8988T (cell line): ENCODE results near the gene ORC1.

ENCODE experiments used
- DNase-seq: peaks from one replicate; pipeline ENCODE4 v3.0.0; 2011

The ORC1 gene

DNA sequence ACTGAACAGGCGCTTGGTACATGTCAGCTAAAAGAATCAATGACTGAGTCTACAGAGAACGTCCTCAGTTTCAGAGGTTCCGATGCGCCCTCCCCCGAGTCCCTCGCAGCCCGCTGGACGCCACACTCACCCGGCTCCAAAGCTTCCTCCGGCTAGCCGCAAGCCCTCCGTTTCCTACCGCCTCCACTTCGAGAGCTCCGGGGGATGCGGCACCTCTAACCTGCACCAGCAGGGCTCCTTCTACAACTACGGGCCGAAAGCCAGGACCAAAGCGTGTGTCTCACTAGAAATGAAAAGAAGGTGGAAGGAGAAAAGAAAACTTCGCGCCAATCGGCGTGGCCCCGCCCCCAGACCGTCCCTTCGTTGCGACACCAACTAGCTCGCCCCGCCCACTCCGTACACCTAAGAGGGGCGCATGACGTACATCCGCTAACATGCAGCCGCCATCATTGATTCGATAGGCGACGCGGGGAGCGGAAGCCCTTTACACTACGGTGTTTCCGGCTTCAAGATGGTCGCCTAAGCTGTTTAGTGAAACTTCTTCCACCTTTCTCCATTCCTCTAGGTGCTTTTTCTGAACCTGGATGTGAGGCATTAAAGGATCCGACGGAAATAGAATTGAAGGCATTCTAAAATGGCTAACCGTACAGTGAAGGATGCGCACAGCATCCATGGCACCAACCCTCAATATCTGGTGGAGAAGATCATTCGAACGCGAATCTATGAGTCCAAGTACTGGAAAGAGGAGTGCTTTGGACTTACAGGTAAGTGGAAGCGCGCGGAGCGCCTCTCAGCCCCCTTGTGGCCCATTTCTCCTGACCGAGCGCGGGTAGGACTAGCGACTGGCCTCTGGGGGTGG is at the start of gene ORC1, which contains the start of gene PRPF38A:
TSS of gene ORC1 (minus strand) at position 308 of the 859 bp plus-strand sequence. CDS start 2,200 bp downstream, outside the sequence.
TSS of gene PRPF38A (plus strand) at position 487 of the 859 bp plus-strand sequence. CDS start at position 635, 148 bp downstream.
- peak; percentile 44 for DNase-seq

DNA sequence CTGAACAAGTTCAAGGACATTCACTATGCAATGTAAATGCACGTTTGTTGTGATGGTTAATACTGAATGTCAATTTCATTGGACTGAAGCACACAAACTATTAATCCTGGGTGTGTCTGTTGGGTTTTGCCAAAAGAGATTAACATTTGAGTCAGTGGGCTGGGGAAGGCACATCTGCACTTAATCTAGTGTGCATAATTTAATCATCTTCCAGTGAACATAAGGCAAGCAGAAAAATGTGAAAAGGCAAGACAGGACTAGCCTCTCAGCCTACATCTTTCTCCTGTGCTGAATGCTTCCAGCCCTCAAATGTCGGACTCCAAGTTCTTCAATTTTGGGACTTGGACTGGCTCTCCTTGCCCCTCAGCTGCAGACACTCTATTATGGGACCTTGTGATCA is 40.2 kb upstream of the ORC1 start:
- DNase-seq, result no peak

DNA sequence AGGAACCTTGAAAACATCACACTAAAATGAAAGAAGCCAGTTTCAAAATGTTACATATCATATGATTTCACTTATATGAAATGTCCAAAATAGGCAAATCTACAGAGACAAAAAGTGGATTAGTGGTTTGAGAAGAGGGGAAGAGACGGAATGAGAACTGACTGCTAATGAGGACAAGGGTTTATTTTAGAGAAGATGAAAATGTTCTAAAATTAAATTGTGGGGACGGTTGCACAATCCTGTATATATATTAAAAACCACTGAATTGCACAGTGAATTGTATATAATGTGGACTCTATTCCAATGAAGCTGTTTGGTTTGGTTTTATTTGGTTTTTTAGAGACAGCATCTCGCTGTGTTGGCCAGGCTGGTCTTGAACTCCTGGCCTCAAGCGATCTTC is 35.8 kb upstream of the ORC1 start:
- DNase-seq, result no peak

DNA sequence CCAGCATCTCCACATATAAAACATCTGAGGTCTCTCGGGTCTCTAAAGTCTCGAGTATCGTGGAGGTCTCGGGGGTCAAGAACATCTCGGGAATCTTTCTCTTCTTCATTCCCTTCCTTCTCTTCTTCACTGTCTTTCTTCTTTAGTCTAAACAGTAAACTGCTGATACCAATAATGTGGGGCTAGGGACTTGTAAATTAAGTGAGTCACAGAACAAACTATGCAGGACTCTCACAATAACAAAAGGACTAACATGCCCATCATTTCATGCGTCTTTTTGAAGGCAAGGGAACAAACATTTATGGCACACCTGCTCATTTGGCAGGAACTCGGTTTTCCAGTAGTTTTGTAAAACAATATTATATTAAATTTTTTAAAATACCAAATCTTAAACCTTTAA is 32.6 kb upstream of the ORC1 start:
- DNase-seq, result no peak

DNA sequence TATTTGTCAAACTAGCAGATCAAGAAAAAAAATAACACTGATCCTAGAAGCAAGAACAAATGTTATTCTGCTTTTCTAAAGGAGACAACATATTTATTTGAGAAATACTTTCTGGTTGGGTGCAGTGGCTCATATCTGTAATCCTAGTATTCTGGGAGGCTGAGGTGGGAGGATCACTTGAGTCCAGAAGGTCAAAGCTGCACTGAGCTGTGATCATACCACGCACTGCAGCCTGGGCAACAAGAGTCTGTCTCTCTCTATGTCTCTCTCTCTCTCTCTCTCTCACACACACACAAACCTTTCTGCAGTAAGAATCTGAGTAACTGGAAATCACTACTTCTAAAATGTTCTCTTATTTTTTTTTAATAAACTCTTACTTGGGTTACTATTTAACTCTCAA is 31.4 kb upstream of the ORC1 start:
- DNase-seq, result no peak

DNA sequence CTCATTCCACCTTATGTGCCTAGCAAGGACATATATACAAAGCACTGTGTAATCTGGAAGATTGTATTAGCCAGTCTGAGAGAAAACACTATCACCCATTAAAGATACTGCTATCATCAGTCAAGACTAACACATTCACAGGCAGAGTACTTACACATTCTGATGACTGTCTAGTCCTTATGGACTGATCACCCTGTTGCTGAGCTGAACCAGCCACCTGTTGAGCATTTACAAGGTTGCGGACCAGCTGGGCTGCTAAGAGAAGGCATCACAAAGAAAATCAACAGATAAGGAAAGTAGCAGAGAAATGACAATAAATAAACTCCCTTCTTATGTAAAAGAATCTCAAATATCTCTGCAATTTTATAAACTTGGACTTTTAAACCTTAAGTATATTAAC is 31.0 kb upstream of the ORC1 start:
- DNase-seq, result no peak

DNA sequence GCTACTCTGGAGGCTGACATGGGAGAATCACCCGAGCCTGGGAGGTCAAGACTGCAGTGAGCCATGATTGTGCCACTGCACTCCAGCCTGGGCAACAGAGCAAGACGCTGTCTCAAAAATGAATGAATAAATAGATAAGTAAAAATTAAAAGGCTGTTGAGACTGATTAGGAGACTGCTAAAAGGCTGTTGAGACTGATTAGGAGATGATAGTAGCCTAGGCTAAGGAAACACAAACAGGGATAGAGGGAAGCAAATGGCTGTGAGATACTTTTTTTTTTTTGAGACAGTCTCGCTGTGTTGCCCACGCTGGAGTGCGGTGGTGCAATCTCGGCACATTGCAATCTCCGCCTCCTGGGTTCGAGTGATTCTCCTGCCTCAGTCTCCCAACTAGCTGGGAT is 28.6 kb upstream of the ORC1 start:
- no peak for DNase-seq

DNA sequence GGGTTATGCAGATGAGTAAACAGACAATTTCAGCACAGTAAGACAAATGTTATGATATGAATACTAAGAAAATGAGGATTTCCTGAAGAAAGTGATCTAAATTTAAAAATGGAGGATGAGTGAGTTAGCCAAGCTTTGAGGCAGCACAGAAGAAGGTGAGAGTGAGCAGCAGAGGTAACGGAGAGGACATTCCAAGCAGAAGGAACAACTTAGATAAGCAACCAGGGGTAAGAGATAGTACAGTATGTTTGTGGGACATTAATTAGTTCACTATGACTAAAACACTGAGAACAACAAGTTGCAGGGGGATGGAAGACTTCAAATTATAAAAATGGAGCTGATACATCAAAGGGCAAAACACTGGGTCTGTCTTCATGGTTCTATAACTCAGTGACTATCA is 22.9 kb upstream of the ORC1 start:
- DNase-seq, result no peak

DNA sequence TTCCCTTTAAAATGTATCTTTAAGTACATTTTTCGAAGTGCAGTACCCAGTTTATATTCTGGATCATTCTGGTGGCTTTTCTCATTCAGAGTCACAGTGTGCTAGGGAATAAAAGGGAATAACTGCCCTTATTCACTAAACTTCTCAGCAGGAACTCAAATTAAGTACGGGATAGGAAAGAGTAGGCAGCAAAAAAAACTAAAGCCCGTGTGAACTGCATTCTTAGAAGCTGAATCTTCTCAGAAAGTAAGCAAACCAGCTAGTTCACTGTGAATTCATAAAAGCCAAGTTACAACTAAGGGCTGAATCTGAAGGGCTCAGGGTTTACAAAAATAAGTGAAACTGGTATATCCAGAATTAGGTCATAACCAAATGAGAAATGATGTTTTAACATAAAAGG is 22.1 kb upstream of the ORC1 start:
- no peak for DNase-seq

DNA sequence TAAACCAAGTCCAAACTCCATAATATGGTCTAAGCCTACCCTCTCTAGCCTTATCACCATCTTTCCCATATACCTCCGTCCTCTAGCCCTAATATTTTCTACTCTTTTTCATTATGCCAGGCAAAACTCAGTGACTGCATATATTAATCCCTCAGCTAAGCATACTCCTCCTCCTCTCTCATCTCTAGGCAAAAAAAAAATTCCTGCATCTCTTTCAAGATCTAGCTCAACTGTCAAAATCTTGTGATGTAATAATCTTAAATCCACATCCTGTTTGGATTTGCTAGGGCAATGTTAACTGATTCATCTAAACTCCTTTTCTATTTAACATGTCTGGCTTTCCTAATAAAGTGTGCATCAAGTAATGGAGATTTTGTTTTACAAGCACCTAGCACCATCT is 20.6 kb upstream of the ORC1 start:
- no peak for DNase-seq

DNA sequence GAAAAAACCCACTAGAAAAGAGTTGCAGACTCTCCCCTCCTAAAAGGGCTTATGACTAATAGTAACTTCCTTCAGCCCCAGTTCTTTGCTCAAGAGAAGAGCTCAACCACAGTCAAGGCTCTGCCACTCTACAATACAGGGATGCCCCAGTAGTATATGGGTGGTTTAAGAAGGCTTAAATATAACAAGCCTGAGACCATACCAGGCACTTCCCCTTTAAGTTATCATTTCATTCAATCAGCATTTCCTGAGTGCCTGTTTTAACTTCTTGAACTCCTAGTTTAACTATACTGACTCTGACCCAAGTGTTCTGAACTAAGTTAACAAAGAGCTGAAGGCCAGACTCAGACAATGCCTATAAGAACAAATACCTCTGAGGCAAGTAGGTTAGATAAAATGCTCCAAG is 20.0 kb upstream of the ORC1 start:
- DNase-seq, result no peak

DNA sequence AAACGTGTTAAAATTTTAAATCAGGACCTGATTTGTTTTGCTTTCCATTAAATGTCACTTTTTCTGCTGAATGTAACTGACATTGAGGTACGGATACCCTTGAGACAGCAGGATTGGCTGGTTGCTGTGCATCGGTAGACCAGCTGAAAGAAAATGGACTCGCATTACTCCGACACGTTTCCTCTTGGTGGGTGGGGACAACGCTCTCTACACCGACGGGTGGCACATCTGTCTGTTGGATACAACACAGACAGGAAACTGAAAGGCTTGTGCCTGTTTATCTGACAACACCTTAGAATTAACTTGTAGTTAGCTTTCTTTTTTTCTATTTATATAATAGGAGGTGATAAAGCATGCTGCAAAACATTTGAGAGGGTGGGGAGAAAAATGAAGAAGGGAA is 19.5 kb upstream of the ORC1 start:
- DNase-seq, result no peak

DNA sequence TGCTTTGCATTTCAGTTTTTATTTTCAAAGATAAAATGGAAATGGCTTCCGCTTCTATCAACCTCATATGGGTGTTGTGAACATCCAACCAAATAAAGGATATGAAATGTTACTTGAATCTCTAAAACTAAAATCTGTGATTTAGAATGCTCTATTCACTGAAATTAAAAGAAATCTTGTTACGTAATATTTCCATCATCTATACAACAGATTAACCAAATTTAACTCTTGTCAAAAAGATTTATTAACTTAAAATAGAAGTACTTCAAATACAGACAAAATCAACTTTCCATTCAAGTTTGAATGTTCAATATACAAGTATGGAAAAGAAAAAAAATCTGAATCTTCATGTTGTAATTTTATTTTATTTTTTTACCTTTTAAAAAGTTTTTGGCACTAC is 18.8 kb upstream of the ORC1 start:
- no peak for DNase-seq

DNA sequence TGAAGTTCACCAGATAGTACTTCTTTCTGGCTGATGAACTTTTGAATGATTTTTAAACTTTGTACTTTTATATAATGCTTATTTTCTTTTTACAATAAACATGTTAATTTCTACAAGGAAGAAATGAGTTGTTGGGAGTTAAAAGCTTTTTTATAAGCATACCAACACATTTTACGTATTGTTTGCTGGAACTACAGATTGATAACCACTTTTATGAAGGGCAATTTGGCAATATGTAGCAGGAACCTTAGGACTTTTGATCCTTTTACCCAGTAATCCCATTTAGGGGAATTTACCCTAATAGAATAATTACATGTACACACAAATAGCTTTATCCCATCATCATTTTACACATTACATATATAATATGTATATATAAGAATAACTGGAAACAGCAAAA is 16.5 kb upstream of the ORC1 start:
- DNase-seq, result no peak

DNA sequence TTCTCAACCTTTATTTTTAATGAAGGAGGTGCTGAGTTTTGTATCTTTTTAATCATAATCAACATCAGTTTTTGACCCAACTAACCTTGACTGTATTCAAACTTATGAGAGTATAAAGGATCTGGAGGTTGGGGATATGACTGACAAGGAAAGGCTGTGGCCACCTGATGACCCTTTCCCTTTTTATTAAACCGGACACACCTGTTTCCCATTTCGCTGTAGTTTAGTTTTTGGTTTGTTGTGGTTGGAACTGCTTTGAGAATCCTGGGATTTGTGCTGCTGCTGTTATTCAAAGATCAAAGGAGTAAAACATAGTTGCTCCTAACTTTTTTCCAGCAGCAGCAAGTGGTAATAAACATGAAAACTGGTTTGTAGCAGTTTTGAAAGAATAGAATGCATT is 12.6 kb upstream of the ORC1 start:
- DNase-seq, result no peak

DNA sequence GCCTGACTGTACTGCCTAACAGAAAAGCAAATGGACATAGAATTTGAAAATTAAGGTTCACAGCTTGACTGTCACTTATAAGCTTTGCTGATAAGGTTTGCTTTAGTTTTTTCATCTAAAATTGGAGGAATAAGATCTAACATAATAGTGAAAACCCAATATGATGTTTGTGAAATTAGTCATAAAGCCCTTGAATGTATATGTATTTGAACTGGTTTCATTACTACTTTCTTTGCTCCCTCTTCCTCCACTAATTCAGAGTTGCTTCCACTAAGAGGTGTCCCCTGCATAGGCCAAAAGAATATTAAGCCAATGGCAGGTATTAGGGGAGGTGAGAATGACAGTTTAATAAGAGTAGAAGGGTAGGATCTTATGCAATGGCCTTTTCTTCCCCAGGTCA is 10.7 kb upstream of the ORC1 start:
- DNase-seq, result no peak

DNA sequence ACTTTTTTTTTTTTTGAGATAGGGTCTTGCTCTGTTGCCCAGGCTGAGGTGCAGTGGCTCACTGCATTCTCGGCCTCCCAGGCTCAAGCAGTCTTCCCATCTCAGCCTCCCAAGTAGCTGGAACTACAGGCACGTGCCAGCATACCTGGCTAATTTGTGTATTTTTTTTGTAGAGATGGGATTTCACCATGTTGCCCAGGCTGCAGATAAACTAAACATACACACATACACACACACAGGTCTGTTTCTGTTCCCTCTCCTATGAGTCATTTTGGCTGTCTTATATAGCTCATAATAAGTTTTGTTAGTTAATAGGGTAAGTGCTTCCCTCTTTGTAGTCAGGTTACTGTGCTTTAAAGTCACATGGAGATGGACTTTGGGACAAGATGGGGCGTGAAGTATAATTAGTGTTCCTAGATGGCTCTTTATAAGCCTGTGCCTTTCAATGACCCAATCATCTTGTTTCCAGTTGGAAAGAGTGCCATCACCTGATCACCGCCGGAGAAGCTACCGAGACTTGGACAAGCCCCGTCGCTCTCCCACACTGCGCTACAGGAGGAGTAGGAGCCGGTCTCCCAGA is 9.3 kb upstream of the ORC1 start:
- DNase-seq, result no peak

DNA sequence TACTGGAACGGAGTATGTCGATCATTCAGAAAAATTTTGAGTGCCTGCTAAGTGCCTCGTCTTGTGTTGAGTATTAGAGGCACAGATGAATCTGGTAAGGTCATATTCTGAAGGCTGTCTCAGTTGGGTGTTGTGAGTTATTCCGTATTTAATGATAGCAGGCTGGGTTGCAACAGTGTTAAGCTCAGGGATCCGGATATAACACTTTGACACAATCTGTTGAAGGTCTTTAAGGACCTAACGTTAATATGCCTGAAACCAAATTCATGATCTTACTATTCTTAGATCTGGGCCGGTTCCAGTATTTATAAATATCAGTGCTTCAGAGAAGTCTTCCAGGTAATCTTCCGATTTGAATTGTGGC is 734 bp upstream of the ORC1 start:
- DNase-seq, result no peak

DNA sequence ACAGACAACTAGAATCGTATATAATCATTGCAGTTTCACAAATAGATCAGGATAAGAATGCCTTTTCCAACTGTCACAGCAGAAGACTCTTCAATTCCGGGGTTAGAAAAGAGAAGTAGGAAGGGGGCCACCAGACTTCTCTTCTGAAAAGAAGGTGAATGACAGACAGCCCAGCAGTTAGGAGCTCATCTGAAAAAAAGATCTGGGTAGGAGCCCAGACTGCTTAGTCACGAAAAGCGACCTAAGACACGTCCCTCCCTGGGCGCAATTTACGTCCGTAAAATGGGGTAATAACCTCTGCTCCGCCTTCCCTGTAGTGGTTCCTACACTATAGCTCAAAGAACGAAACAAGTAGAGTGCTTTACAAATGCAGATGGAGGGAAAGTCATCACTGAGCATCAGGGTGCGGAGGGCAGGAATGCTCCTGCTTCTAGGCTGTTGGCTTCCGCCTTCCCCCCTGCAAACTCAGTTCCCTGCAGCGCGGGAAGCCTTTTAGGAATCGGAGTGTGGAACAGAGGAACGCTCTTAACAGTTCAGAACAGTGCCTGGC is 582 bp downstream of the ORC1 start:
- peak; percentile 13 for DNase-seq

DNA sequence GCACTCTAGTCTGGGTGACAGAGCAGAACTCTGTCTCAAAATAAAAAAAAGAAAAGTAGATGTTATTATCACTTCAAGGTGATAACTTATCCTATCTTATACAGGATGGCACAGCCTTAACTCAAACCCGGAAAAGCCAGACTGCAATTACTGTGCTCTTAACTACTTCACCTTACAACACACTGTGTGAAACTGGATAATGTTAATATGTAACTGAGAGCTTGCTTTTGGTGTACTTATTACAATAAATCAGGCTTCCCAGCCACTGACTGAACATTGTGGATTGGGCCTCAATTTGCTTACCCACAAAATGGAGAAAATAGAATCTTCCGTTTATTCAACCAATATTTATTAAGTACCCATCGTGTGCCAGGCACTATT is 1.4 kb downstream of the ORC1 start:
- DNase-seq, result no peak

DNA sequence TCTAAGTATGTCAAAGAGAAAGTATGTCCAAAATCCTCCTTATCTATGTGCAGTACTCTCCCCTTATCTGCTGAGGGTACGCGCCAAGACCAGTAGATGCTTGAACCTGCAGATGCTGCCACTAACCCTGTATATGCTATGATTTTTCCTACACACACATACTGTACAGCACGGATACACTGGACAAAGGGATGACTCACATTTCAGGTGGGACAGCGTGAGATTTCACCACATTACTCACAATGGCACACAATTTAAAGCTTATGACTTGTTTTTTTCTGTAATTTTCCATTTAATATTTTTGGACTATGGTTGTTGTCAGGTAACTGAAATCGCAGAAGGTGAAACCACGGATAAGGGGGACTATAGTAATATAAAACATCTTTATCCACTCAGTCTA is 4.1 kb downstream of the ORC1 start:
- no peak for DNase-seq

DNA sequence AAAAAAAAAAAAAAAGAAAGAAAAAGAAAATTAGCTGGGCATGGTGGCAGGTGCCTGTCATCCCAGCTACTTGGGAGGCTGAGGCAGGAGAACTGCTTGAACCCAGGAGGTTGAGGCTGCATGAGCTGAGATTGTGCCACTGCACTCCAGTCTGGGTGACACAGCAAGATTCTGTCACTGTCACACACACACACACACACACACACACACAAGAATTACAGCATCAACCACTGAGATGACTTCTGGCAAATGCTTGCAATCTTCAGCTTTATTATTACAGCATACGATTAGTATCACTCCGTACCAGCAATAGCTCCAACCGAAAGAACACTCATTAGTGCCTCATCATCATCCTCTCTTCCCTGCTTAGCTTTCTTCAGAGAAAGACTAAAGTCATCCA is 4.6 kb downstream of the ORC1 start:
- DNase-seq, result no peak

DNA sequence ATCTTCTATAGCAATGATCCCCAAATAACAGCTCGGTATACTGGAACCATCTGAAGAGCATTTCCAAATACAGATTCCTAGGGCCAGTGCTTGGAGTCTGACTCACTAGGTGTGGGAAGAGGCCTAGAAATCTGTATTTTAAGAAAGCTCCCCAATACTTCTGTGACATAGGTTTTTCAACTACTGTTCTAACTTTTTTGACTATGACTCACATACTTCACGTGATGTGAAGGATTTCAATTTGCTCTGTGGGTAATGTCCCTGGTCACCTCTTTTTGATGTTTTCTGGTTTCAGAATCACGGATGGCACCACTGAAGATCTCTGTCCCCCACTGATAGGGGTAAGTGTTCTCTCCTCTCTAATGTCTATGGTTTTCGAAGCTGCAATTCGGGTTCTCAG is 11.0 kb downstream of the ORC1 start:
- no peak for DNase-seq

DNA sequence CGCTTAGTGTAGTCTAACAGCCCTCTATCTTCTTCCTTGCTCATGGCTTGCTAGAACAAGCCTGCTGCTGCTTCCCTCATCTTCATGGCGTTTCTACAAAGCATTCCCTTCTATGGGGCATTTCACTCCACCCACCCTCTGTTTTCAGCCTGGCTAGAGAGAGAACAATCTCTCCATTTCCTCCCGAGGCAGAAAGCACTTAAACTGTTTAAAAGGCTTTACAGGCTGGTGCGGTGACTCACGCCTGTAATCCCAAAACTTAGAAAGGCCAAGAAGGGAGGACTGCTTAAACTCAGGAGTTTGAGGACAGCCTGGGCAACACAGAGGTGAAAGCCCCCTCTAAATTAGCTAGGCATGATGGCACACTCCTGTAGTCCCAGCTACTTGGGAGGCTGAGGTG is 17.8 kb downstream of the ORC1 start:
- DNase-seq, result no peak

DNA sequence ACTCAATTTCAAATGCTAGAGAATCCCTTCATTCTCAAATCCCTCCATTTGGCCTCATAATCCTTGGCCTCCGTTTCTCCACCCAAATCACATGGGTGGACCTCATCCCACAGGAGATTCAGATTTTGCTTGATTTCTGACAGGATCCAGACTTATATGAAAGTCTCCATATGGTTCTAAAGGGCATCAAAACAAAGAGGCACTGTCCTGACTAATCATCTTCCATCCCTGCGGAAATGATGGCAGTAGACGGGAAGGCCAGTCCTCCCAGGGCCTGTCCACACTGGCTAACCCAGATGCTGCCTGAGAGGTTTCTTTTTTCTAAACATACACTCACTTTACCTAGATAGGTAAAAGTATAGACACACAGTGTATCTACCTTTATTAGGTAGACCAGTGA is 18.8 kb downstream of the ORC1 start:
- no peak for DNase-seq
